Tibial artery (tissue), 4 donors: Measurements from ENCODE around the gene ZNF580.

ENCODE experiments used
- DNase-seq, 2 donors: peaks; one replicate each; pipeline ENCODE4 v3.0.0-alpha.2; 2019
- H3K27ac ChIP-seq, 2 donors: fragments of 200-600 bp; sonication (generic) in 1 of 2; 1 replicate in 1 of 2; 2 replicates in 1 of 2; pipeline ENCODE4 v1.5.1; 2018 to 2019; ENCODE audit warnings: mild to moderate bottlenecking in 1 of 2
- H3K27me3 ChIP-seq, 2 donors: fragments of 200-600 bp; sonication (generic) in 1 of 2; one replicate each; pipeline versions ENCODE4 v1.5.1 to v1.6.0; 2016 to 2019
- H3K36me3 ChIP-seq, 3 donors: fragments of 200-600 bp; sonication (generic) in 2 of 3; one replicate each; pipeline ENCODE4 v1.5.1; 2016 to 2019; ENCODE audit warnings: mild to moderate bottlenecking in 2 of 3
- H3K4me1 ChIP-seq, 4 donors: fragments of 200-600 bp; sonication (generic) in 2 of 4; 1 replicate in 3 of 4; 2 replicates in 1 of 4; pipeline ENCODE4 v1.5.1; 2016 to 2019
- H3K4me3 ChIP-seq, 2 donors: fragments of 200-600 bp; sonication (generic) in 1 of 2; 1 replicate in 1 of 2; 2 replicates in 1 of 2; pipeline ENCODE4 v1.5.1; 2018 to 2019; ENCODE audit warnings: mild to moderate bottlenecking in 2 of 2
- H3K9me3 ChIP-seq, 3 donors: fragments of 200-600 bp; sonication (generic) in 1 of 3; one replicate each; pipeline ENCODE4 v1.5.1; 2016 to 2019
- CTCF ChIP-seq, 2 experiments: fragments of 200-600 bp in 1 of 2; fragments of 450-650 bp in 1 of 2; IDR thresholded peaks; one replicate each; pipeline ENCODE4 v1.5.1; 2017 to 2019; ENCODE audit warnings: antibody characterized with exemption in 2 of 2, mild to moderate bottlenecking in 1 of 2, moderate library complexity in 1 of 2
- intact Hi-C: fragments of 100-400 bp; cut with DNase I; formaldehyde crosslinking; loops from one replicate; pipeline ENCODE4 v1.15.0; 2023; ENCODE audit warnings: low total_unique reads

The ZNF580 gene

GRCh38 chr19:55619286-55619685, 21.5 kb upstream of the ZNF580 start:
- Histone ChIP-seq H3K9me3 (no peaks in the 10 kb centered on the region), H3K4me1 (peaks cover 0 to 7% (median 3%) of the 10 kb centered on the region in 4 donors), H3K36me3 (peaks cover 32 to 61% (median 43%) of the 10 kb centered on the region in 3 donors), H3K27ac (no peak overlapping the region), H3K27me3 (no peaks in the 10 kb centered on the region), H3K4me3 (no peak overlapping the region)
- DNase-seq, result no peak
- no peak for TF ChIP-seq CTCF (IDR thresholded peaks at IDR 0.05)
- intact Hi-C loops, result no loop called here

- H3K36me3 ChIP-seq, result peaks cover 27 to 48% (median 33%) of the 10 kb centered on the region in 3 donors
- no peak for TF ChIP-seq CTCF (IDR thresholded peaks at IDR 0.05)
- no peak for DNase-seq
- intact Hi-C loops, result loop anchor here (5.0 kb wide), 1 partner anchor 103 kb away; no protein-coding TSS in a partner anchor
- H3K27me3 ChIP-seq, result no peaks in the 10 kb centered on the region
- H3K9me3 ChIP-seq, result no peaks in the 10 kb centered on the region
- peaks cover 0 to 14% (median 6%) of the 10 kb centered on the region in 4 donors for H3K4me1 ChIP-seq
- no peak overlapping the region for H3K4me3 ChIP-seq
- no peak overlapping the region for H3K27ac ChIP-seq
Observed at GRCh38 chr19:55620410-55621204, 20.2 kb upstream of the ZNF580 start.

GRCh38 chr19:55621205-55621672, 19.6 kb upstream of the ZNF580 start:
- Histone ChIP-seq H3K4me1 (peaks cover 0 to 14% (median 6%) of the 10 kb centered on the region in 4 donors), H3K27me3 (no peaks in the 10 kb centered on the region), H3K27ac (no peak overlapping the region), H3K9me3 (no peaks in the 10 kb centered on the region), H3K36me3 (peaks cover 23 to 41% (median 27%) of the 10 kb centered on the region in 3 donors), H3K4me3 (no peak overlapping the region)
- DNase-seq, result no peak
- TF ChIP-seq CTCF (IDR thresholded peaks at IDR 0.05), result no peak
- intact Hi-C loops, result loop anchor here (5.0 kb wide), 1 partner anchor 104 kb away; no protein-coding TSS in a partner anchor

- no peak for DNase-seq
- TF ChIP-seq CTCF (IDR thresholded peaks at IDR 0.05), result no peak
- Histone ChIP-seq H3K27ac (no peak overlapping the region), H3K4me3 (no peak overlapping the region), H3K4me1 (peaks cover 0 to 14% (median 6%) of the 10 kb centered on the region in 4 donors), H3K36me3 (peaks cover 17 to 36% (median 22%) of the 10 kb centered on the region in 3 donors), H3K9me3 (no peaks in the 10 kb centered on the region), H3K27me3 (no peaks in the 10 kb centered on the region)
- intact Hi-C loops, result loop anchor here (5.0 kb wide), 1 partner anchor 104 kb away; no protein-coding TSS in a partner anchor
Observed at GRCh38 chr19:55621673-55622231, 19.1 kb upstream of the ZNF580 start.

- Histone ChIP-seq H3K27me3 (no peaks in the 10 kb centered on the region), H3K9me3 (no peaks in the 10 kb centered on the region), H3K27ac (no peak overlapping the region), H3K36me3 (peaks cover 11 to 30% (median 15%) of the 10 kb centered on the region in 3 donors), H3K4me1 (peaks cover 0 to 14% (median 6%) of the 10 kb centered on the region in 4 donors), H3K4me3 (no peak overlapping the region)
- no peak for TF ChIP-seq CTCF (IDR thresholded peaks at IDR 0.05)
- no peak for DNase-seq
- intact Hi-C loops, result loop anchor here (5.0 kb wide), 1 partner anchor 105 kb away; no protein-coding TSS in a partner anchor
Observed at GRCh38 chr19:55622242-55622969, 18.4 kb upstream of the ZNF580 start.
